Tibial nerve (tissue), 4 donors: ENCODE measurements around the gene ZNF254. TPM values are rescaled to one million over a fixed set of nuclear protein-coding genes. Genes with fewer than 3 reads are reported as not detected.

ENCODE experiments used
- DNase-seq, 2 donors: peaks; one replicate each; pipeline ENCODE4 v3.0.0-alpha.2; 2019; ENCODE audit warnings: low spot score in 2 of 2
- H3K27ac ChIP-seq, 4 donors: fragments of 200-600 bp; sonication (generic) in 3 of 4; one replicate each; pipeline ENCODE4 v1.5.1; 2017 to 2019; ENCODE audit warnings: mild to moderate bottlenecking in 1 of 4
- H3K27me3 ChIP-seq, 2 donors: fragments of 200-600 bp; sonication (generic) in 1 of 2; one replicate each; pipeline versions ENCODE4 v1.5.1 to v1.6.0; 2017 to 2019
- H3K36me3 ChIP-seq, 3 donors: fragments of 200-600 bp; sonication (generic); one replicate each; pipeline ENCODE4 v1.5.1; 2018 to 2019
- H3K4me1 ChIP-seq, 4 donors: fragments of 200-600 bp; sonication (generic) in 3 of 4; one replicate each; pipeline ENCODE4 v1.5.1; 2017 to 2019
- H3K4me3 ChIP-seq, 4 donors: fragments of 200-600 bp; sonication (generic) in 3 of 4; one replicate each; pipeline ENCODE4 v1.5.1; 2017 to 2019; ENCODE audit warnings: mild to moderate bottlenecking in 1 of 4, moderate library complexity in 1 of 4
- H3K9me3 ChIP-seq, 4 donors: fragments of 200-600 bp; sonication (generic) in 3 of 4; one replicate each; pipeline ENCODE4 v1.5.1; 2017 to 2019
- EP300 ChIP-seq, 2 donors: sonication (generic); formaldehyde crosslinking; IDR thresholded peaks; one replicate each; pipeline ENCODE4 v1.6.1; 2017; ENCODE audit warnings: antibody characterized with exemption in 2 of 2, mild to moderate bottlenecking in 1 of 2
- POLR2A ChIP-seq, 2 donors: fragments of 450-650 bp; IDR thresholded peaks; one replicate each; pipeline ENCODE4 v1.6.1; 2017; ENCODE audit warnings: antibody characterized with exemption in 2 of 2, mild to moderate bottlenecking in 2 of 2, moderate library complexity in 2 of 2
- WGBS, 2 donors: methylation state at CpG; one replicate each; pipeline ENCODE4 v1.1.5; 2018; 5-methylcytosine and 5-hydroxymethylcytosine counted together
- total RNA-seq, 4 donors: library from RNA; depleted of rRNA; stranded (reverse); fragments of >200 nt; gene quantifications; one replicate each; pipeline ENCODE4 v1.1.0, GENCODE V29; 2016
- TF ChIP-seq, protein P1 (sequence below), 5 experiments: fragments of 200-600 bp in 3 of 5; fragments of 450-650 bp in 2 of 5; sonication (generic) in 3 of 5; IDR thresholded peaks; one replicate each; pipeline ENCODE4 v1.5.1; 2016 to 2019; ENCODE audit warnings: antibody characterized with exemption in 5 of 5, mild to moderate bottlenecking in 3 of 5, moderate library complexity in 2 of 5

ZNF254 gene
- total RNA-seq, 4 donors from 2014 or later: 15.6 to 21.9 (median 18.4) TPM

DNA sequence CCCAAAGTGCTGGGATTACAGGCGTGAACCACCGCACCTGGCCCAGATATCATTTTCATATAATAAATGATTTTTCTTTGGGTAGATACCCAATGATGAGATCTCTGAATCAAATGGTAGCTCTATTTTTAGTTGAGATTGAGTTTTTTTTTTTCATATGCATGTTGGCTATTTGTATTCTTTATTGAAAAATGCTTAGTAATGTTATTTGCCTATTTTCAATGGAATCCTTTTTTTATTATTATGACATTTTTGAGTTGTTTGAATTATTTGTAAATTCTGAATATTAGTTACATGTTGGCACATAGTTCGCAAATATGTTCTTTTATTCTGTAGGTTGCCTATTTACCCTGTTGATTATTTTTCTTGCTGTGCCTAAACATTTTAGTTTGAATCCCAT is 55.8 kb downstream of the ZNF254 start:
- TF ChIP-seq, protein P1, sequence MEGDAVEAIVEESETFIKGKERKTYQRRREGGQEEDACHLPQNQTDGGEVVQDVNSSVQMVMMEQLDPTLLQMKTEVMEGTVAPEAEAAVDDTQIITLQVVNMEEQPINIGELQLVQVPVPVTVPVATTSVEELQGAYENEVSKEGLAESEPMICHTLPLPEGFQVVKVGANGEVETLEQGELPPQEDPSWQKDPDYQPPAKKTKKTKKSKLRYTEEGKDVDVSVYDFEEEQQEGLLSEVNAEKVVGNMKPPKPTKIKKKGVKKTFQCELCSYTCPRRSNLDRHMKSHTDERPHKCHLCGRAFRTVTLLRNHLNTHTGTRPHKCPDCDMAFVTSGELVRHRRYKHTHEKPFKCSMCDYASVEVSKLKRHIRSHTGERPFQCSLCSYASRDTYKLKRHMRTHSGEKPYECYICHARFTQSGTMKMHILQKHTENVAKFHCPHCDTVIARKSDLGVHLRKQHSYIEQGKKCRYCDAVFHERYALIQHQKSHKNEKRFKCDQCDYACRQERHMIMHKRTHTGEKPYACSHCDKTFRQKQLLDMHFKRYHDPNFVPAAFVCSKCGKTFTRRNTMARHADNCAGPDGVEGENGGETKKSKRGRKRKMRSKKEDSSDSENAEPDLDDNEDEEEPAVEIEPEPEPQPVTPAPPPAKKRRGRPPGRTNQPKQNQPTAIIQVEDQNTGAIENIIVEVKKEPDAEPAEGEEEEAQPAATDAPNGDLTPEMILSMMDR (IDR thresholded peaks at IDR 0.05): no peak
- TF ChIP-seq EP300 (IDR thresholded peaks at IDR 0.05): no peak
- no peak for TF ChIP-seq POLR2A (IDR thresholded peaks at IDR 0.05)
- H3K9me3 ChIP-seq: peaks cover 1 to 99% (median 32%) of the 10 kb centered on the region in 4 donors
- no peaks in the 10 kb centered on the region for H3K4me1 ChIP-seq
- DNase-seq: no peak
- no peaks in the 10 kb centered on the region for H3K27me3 ChIP-seq
- peaks cover 0 to 70% (median 0%) of the 10 kb centered on the region in 3 donors for H3K36me3 ChIP-seq
- 98 to 99% methylated on average over 3 of the region's 3 CpGs for WGBS, 2 donors
- H3K4me3 ChIP-seq: no peak overlapping the region
- H3K27ac ChIP-seq: no peak overlapping the region

GRCh38 chr19:24159707-24160106 is 72.7 kb downstream of the ZNF254 start:
- 84 to 87% methylated on average over 2 of the region's 2 CpGs for WGBS, 2 donors
- H3K4me3 ChIP-seq: no peak overlapping the region
- TF ChIP-seq POLR2A (IDR thresholded peaks at IDR 0.05) (no peak), EP300 (IDR thresholded peaks at IDR 0.05) (no peak)
- TF ChIP-seq, protein P1 (IDR thresholded peaks at IDR 0.05): no peak
- H3K36me3 ChIP-seq: peaks cover 0 to 83% (median 0%) of the 10 kb centered on the region in 3 donors
- H3K27ac ChIP-seq: no peak overlapping the region
- H3K9me3 ChIP-seq: peaks cover 0 to 100% (median 26%) of the 10 kb centered on the region in 4 donors
- no peaks in the 10 kb centered on the region for H3K4me1 ChIP-seq
- no peaks in the 10 kb centered on the region for H3K27me3 ChIP-seq
- no peak for DNase-seq

DNA sequence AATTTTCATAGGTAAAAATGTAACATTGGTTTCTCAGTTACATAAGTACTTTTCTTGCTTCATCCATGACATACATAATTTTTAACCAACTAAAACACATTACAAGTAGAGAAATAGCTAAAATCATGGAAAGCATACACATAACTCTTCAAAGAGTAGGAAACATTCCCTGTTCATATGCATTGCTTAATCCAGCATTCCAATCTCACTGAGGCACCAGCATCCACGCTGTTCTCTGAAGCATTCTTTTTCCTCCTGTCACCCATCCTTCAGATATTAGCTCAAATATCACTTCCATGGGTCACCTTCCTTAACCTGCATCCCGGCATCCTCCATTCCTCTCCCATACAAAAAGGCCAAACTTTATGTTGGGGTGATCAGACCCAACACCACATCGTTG is 79.1 kb downstream of the ZNF254 start:
- WGBS, 2 donors: 94 to 95% methylated on average over 3 of the region's 3 CpGs
- H3K9me3 ChIP-seq: peaks cover 0 to 95% (median 19%) of the 10 kb centered on the region in 4 donors
- H3K27me3 ChIP-seq: no peaks in the 10 kb centered on the region

GRCh38 chr19:24173882-24174281 is 86.9 kb downstream of the ZNF254 start:
- no peak overlapping the region for H3K27ac ChIP-seq
- no peak for DNase-seq
- peaks cover 0 to 39% (median 0%) of the 10 kb centered on the region in 3 donors for H3K36me3 ChIP-seq
- H3K4me1 ChIP-seq: no peaks in the 10 kb centered on the region
- TF ChIP-seq, protein P1 (IDR thresholded peaks at IDR 0.05): no peak
- no peak for TF ChIP-seq EP300 (IDR thresholded peaks at IDR 0.05)
- TF ChIP-seq POLR2A (IDR thresholded peaks at IDR 0.05): no peak
- H3K27me3 ChIP-seq: no peaks in the 10 kb centered on the region
- H3K9me3 ChIP-seq: peaks cover 0 to 40% (median 15%) of the 10 kb centered on the region in 4 donors
- 100% methylated on average over 2 of the region's 2 CpGs for WGBS, 2 donors
- H3K4me3 ChIP-seq: no peak overlapping the region

More for the DNA sequence above, 79.1 kb downstream of the ZNF254 start:
- Histone ChIP-seq H3K36me3 (peaks cover 0 to 72% (median 0%) of the 10 kb centered on the region in 3 donors), H3K27ac (no peak overlapping the region), H3K4me1 (no peaks in the 10 kb centered on the region), H3K4me3 (no peak overlapping the region)
- no peak for DNase-seq
- TF ChIP-seq, protein P1 (IDR thresholded peaks at IDR 0.05): no peak
- TF ChIP-seq EP300 (IDR thresholded peaks at IDR 0.05) (no peak), POLR2A (IDR thresholded peaks at IDR 0.05) (no peak)

DNA sequence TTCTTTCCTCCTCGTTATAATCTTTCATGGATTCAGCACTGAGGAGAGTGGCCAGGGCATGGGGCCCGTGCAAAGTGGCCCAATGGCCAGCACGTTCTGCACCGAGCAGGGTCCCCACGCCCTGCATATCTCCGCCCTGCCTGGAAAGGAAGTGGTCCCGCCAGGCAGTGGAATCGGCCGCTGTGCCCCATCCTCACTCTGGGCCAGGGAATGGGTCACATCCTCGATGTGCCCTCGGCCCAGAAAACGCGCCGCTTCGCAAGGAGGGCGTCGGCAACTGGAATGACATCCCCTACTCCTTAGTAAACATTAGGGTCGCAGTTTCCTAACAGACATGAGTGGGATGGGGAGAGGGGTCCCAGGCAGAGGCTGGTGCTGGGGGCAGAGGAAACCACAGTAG is 90.7 kb downstream of the ZNF254 start:
- Histone ChIP-seq H3K36me3 (peaks cover 0 to 2% (median 0%) of the 10 kb centered on the region in 3 donors), H3K27me3 (no peaks in the 10 kb centered on the region), H3K4me3 (no peak overlapping the region), H3K27ac (no peak overlapping the region), H3K4me1 (no peaks in the 10 kb centered on the region), H3K9me3 (peaks cover 0 to 23% (median 0%) of the 10 kb centered on the region in 4 donors)
- 92 to 95% methylated on average over 18 of the region's 18 CpGs for WGBS, 2 donors
- DNase-seq: no peak
- TF ChIP-seq, protein P1 (IDR thresholded peaks at IDR 0.05): no peak
- TF ChIP-seq POLR2A (IDR thresholded peaks at IDR 0.05) (no peak), EP300 (IDR thresholded peaks at IDR 0.05) (no peak)
